PC-9 (cell line): Measurements from ENCODE around the gene KLHDC8A.

ENCODE experiments used
- EZH2 ChIP-seq: fragments of 200-600 bp; sonication (generic); IDR thresholded peaks from 2 replicates; pipeline ENCODE4 v1.8.0; 2017; ENCODE audit warnings: antibody characterized with exemption, low read depth
- TF ChIP-seq, protein P1 (sequence below): fragments of 200-600 bp; sonication (generic); conservative IDR thresholded peaks from 2 replicates; pipeline ENCODE4 v1.6.1; 2017; ENCODE audit warnings: mixed run types, antibody characterized with exemption, mild to moderate bottlenecking, moderate library complexity

DNA sequence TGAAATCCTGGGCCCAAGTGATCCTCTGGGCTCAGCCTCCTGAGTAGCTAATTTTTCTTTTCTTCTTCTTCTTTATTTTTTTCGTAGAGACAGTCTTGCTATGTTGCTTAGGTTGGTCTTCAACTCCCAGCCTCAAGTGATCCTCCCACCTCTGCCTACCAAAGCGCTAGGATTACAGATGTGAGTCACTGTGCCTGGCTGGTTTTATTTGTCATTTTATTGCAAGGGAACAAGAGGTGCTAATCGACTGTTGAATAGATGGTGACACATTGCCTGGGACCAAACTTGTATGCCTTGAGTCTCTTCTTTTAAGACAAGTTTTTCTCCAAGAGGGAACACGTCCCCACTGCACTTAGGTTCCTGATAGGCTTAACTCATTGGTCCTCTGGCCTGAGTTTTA, 20.0 kb upstream of the KLHDC8A start:
- TF ChIP-seq EZH2 = no peak
- TF ChIP-seq, protein P1, sequence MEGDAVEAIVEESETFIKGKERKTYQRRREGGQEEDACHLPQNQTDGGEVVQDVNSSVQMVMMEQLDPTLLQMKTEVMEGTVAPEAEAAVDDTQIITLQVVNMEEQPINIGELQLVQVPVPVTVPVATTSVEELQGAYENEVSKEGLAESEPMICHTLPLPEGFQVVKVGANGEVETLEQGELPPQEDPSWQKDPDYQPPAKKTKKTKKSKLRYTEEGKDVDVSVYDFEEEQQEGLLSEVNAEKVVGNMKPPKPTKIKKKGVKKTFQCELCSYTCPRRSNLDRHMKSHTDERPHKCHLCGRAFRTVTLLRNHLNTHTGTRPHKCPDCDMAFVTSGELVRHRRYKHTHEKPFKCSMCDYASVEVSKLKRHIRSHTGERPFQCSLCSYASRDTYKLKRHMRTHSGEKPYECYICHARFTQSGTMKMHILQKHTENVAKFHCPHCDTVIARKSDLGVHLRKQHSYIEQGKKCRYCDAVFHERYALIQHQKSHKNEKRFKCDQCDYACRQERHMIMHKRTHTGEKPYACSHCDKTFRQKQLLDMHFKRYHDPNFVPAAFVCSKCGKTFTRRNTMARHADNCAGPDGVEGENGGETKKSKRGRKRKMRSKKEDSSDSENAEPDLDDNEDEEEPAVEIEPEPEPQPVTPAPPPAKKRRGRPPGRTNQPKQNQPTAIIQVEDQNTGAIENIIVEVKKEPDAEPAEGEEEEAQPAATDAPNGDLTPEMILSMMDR = no peak
